Ascending aorta (tissue), 2 donors: ENCODE data around the gene MED16. TPM values are rescaled to one million over a fixed set of nuclear protein-coding genes. Genes with fewer than 3 reads are reported as not detected.

Source experiments
- DNase-seq, 2 donors: peaks; one replicate each; pipeline ENCODE4 v3.0.0-alpha.2; 2019; ENCODE audit warnings: low spot score in 2 of 2
- H3K27ac ChIP-seq, 2 donors: fragments of 200-600 bp; sonication (generic); one replicate each; pipeline ENCODE4 v1.5.1; 2016 to 2017; ENCODE audit warnings: mild to moderate bottlenecking in 1 of 2
- H3K27me3 ChIP-seq: fragments of 200-600 bp; sonication (generic); one replicate; pipeline ENCODE4 v1.5.1; 2017
- H3K36me3 ChIP-seq, 2 donors: fragments of 200-600 bp; sonication (generic); one replicate each; pipeline ENCODE4 v1.5.1; 2016
- H3K4me1 ChIP-seq, 2 donors: fragments of 200-600 bp; sonication (generic); one replicate each; pipeline ENCODE4 v1.5.1; 2016 to 2017; ENCODE audit warnings: mild to moderate bottlenecking in 1 of 2
- H3K4me3 ChIP-seq, 2 donors: fragments of 200-600 bp; sonication (generic); one replicate each; pipeline ENCODE4 v1.5.1; 2016 to 2017; ENCODE audit warnings: mild to moderate bottlenecking in 1 of 2
- H3K9me3 ChIP-seq, 2 donors: fragments of 200-600 bp; sonication (generic); one replicate each; pipeline ENCODE4 v1.5.1; 2016
- CTCF ChIP-seq, 3 experiments: fragments of 200-600 bp in 2 of 3; fragments of 450-650 bp in 1 of 3; sonication (generic) in 2 of 3; IDR thresholded peaks; one replicate each; pipeline ENCODE4 v1.5.1; 2016 to 2019; ENCODE audit warnings: antibody characterized with exemption in 3 of 3, mild to moderate bottlenecking in 1 of 3, moderate library complexity in 1 of 3
- intact Hi-C: fragments of 100-400 bp; cut with DNase I; formaldehyde crosslinking; loops from one replicate; pipeline ENCODE4 v1.15.1; 2023
- total RNA-seq: library from RNA; depleted of rRNA; stranded (reverse); fragments of >200 nt; gene quantifications from one replicate; pipeline ENCODE4 v1.1.0, GENCODE V29; 2016

Gene MED16
- total RNA-seq, 1 donor from 2014 or later, result 73.2 TPM

GRCh38 chr19:901216-902092, 8.5 kb upstream of the MED16 start:
- intact Hi-C loops, result no loop called here
- Histone ChIP-seq H3K27ac (no peak overlapping the region), H3K36me3 (peaks cover 7 to 31% of the 10 kb centered on the region in 2 donors), H3K27me3 (no peaks in the 10 kb centered on the region), H3K4me3 (no peak overlapping the region), H3K4me1 (no peaks in the 10 kb centered on the region), H3K9me3 (no peaks in the 10 kb centered on the region)
- no peak for TF ChIP-seq CTCF (IDR thresholded peaks at IDR 0.05)
- DNase-seq, result no peak

- no peak overlapping the region for H3K4me3 ChIP-seq
- no peak for DNase-seq
- no peak overlapping the region for H3K27ac ChIP-seq
- no peak for TF ChIP-seq CTCF (IDR thresholded peaks at IDR 0.05)
- peaks cover 7 to 31% of the 10 kb centered on the region in 2 donors for H3K36me3 ChIP-seq
- H3K4me1 ChIP-seq, result no peaks in the 10 kb centered on the region
- intact Hi-C loops, result no loop called here
- no peaks in the 10 kb centered on the region for H3K9me3 ChIP-seq
- no peaks in the 10 kb centered on the region for H3K27me3 ChIP-seq
Observed at GRCh38 chr19:900302-901111, 7.5 kb upstream of the MED16 start.

- DNase-seq, result no peak
- H3K36me3 ChIP-seq, result peaks cover 7 to 31% of the 10 kb centered on the region in 2 donors
- TF ChIP-seq CTCF (IDR thresholded peaks at IDR 0.05), result no peak
- H3K4me3 ChIP-seq, result no peak overlapping the region
- no peak overlapping the region for H3K27ac ChIP-seq
- no peaks in the 10 kb centered on the region for H3K9me3 ChIP-seq
- no peaks in the 10 kb centered on the region for H3K27me3 ChIP-seq
- H3K4me1 ChIP-seq, result no peaks in the 10 kb centered on the region
- intact Hi-C loops, result no loop called here
Observed at GRCh38 chr19:900043-900301, 7.0 kb upstream of the MED16 start.

GRCh38 chr19:899336-900042, 6.5 kb upstream of the MED16 start:
- DNase-seq, result no peak
- H3K4me3 ChIP-seq, result no peak overlapping the region
- no peaks in the 10 kb centered on the region for H3K4me1 ChIP-seq
- TF ChIP-seq CTCF (IDR thresholded peaks at IDR 0.05), result no peak
- intact Hi-C loops, result no loop called here
- H3K9me3 ChIP-seq, result no peaks in the 10 kb centered on the region
- H3K27ac ChIP-seq, result no peak overlapping the region
- no peaks in the 10 kb centered on the region for H3K27me3 ChIP-seq
- peaks cover 7 to 31% of the 10 kb centered on the region in 2 donors for H3K36me3 ChIP-seq

- Histone ChIP-seq H3K4me3 (no peak overlapping the region), H3K27me3 (no peaks in the 10 kb centered on the region), H3K4me1 (no peaks in the 10 kb centered on the region), H3K27ac (no peak overlapping the region), H3K36me3 (peaks cover 7 to 31% of the 10 kb centered on the region in 2 donors), H3K9me3 (no peaks in the 10 kb centered on the region)
- TF ChIP-seq CTCF (IDR thresholded peaks at IDR 0.05), result no peak
- no peak for DNase-seq
- intact Hi-C loops, result no loop called here
Observed at GRCh38 chr19:898663-899062, 5.7 kb upstream of the MED16 start.
